IPS DF 6.9 (cell line): Measurements from ENCODE around the gene NCK2.

Source experiments
- DNase-seq: peaks from one replicate; pipeline ENCODE4 v3.0.0-alpha.2; 2013; ENCODE audit warnings: low read depth, low spot score
- H3K27ac ChIP-seq: one replicate; pipeline ENCODE4 v1.5.1; 2013; ENCODE audit warnings: low read length, control low read depth
- H3K27me3 ChIP-seq: 2 replicates; pipeline ENCODE4 v1.6.1; 2013; ENCODE audit warnings: mild to moderate bottlenecking, low read length; ENCODE audit not compliant: control insufficient read depth, insufficient read depth
- H3K36me3 ChIP-seq: 2 replicates; pipeline ENCODE4 v1.6.1; 2013; ENCODE audit warnings: low read length; ENCODE audit not compliant: control insufficient read depth, insufficient read depth
- H3K4me1 ChIP-seq: 2 replicates; pipeline ENCODE4 v1.6.1; 2013; ENCODE audit warnings: low read length; ENCODE audit not compliant: control insufficient read depth, insufficient read depth
- H3K4me3 ChIP-seq: 2 replicates; pipeline ENCODE4 v1.5.1; 2013; ENCODE audit warnings: mild to moderate bottlenecking, low read length
- H3K9me3 ChIP-seq: 2 replicates; pipeline ENCODE4 v1.6.1; 2013; ENCODE audit warnings: low read length, inconsistent platforms; ENCODE audit not compliant: control insufficient read depth, insufficient read depth
- WGBS: extraction: QIAGEN DNeasy Blood & Tissue Kit; methylation state at CpG from one replicate; pipeline ENCODE4 v1.1.7; 2013; ENCODE audit warnings: mixed read lengths, missing lambda C conversion rate; ENCODE audit not compliant: insufficient read length, insufficient coverage; 5-methylcytosine and 5-hydroxymethylcytosine counted together

Gene NCK2

DNA sequence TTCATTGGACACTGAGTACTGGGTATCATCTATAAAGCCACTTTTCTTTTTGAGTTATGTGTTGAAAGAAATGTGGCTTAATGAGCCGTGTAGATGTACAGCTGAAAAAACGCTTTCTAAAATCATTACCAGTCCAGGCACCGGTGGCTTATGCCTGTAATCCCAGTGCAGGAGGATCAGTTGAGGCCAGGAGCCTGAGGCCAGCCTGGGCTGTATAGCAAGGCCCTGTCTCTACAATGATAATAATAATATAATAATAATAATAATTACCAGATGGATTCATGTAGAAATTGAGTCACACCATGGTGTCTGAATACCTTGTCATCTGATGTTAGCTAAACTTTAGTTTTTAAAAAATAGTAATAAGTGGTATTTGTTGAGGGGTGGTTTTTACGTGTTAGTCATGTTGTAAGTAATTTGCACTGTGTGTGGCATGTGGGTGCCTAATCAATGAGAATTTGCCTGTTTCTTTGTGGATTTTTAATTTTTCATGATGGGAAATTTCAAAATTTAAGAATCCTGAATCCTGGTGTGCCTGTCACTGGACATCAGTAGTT, 30.1 kb downstream of the NCK2 start:
- 100% methylated on average over 1 of the region's 4 CpGs for WGBS
- Histone ChIP-seq H3K27me3 (no peaks in the 10 kb centered on the region), H3K4me3 (no peak overlapping the region), H3K36me3 (no peaks in the 10 kb centered on the region), H3K4me1 (peaks cover 9% of the 10 kb centered on the region), H3K9me3 (no peaks in the 10 kb centered on the region), H3K27ac (no peak overlapping the region)
- no peak for DNase-seq

DNA sequence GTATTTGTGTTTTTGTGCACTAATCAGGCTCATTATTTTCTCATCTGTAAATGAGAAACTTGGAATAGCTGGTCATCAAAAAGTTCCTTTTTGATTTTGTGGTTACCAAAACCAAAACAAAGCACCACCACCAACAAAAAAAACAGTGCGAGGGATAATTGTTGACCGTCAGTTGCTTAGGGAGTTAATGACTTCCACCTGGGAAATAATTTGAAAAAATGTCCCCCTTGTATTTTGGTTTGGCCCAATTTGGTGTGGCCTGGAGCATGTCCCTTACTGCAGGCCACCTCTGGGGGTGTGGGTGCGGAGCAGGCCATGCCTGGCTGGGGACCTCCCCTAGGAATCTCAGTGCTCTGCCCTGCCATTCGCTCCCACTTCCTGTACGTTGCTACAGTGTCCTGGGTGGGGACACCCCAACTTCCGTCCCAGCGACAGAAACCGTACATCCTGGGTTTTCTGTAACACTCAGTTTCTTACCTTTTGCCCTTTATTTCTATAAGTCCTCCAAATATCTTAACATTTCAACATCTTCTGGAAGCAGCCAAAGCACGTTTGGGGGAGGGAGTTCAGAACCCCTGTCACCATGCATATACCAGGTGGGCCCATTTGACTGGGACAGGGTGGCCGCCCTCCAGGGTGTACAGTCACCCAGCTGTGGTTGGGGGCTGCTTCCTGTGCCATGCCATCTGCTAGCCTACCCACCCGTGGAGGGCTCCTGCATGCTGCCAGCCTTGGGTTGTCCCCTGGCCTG, 31.3 kb downstream of the NCK2 start:
- no peaks in the 10 kb centered on the region for H3K9me3 ChIP-seq
- no peak overlapping the region for H3K27ac ChIP-seq
- WGBS = no CpG with 5 or more reads among the region's 11 CpGs
- no peaks in the 10 kb centered on the region for H3K27me3 ChIP-seq
- peaks cover 9% of the 10 kb centered on the region for H3K4me1 ChIP-seq
- H3K36me3 ChIP-seq = no peaks in the 10 kb centered on the region
- no peak overlapping the region for H3K4me3 ChIP-seq
- no peak for DNase-seq

GRCh38 chr2:105776560-105776928, 31.8 kb downstream of the NCK2 start:
- no peak for DNase-seq
- WGBS = no CpG with 5 or more reads among the region's 5 CpGs

GRCh38 chr2:105777031-105777482, 32.3 kb downstream of the NCK2 start:
- Histone ChIP-seq H3K27ac (no peak overlapping the region), H3K27me3 (no peaks in the 10 kb centered on the region), H3K4me1 (peaks cover 8% of the 10 kb centered on the region), H3K9me3 (no peaks in the 10 kb centered on the region), H3K36me3 (no peaks in the 10 kb centered on the region), H3K4me3 (no peak overlapping the region)
- WGBS = no CpG with 5 or more reads among the region's 13 CpGs
- DNase-seq = no peak

More at GRCh38 chr2:105776560-105776928, 31.8 kb downstream of the NCK2 start:
- Histone ChIP-seq H3K27me3 (no peaks in the 10 kb centered on the region), H3K4me3 (no peak overlapping the region), H3K4me1 (peaks cover 9% of the 10 kb centered on the region), H3K9me3 (no peaks in the 10 kb centered on the region), H3K27ac (no peak overlapping the region), H3K36me3 (no peaks in the 10 kb centered on the region)

- no peak overlapping the region for H3K27ac ChIP-seq
- no peak for DNase-seq
These were observed 32.9 kb downstream of the NCK2 start for GRCh38 chr2:105777506-105778055.

GRCh38 chr2:105778080-105778607, 33.4 kb downstream of the NCK2 start:
- Histone ChIP-seq H3K27ac (no peak overlapping the region), H3K9me3 (no peaks in the 10 kb centered on the region)
- no CpG with 5 or more reads among the region's 6 CpGs for WGBS

More at GRCh38 chr2:105777506-105778055, 32.9 kb downstream of the NCK2 start:
- Histone ChIP-seq H3K36me3 (no peaks in the 10 kb centered on the region), H3K27me3 (no peaks in the 10 kb centered on the region), H3K4me1 (peaks cover 8% of the 10 kb centered on the region), H3K4me3 (no peak overlapping the region), H3K9me3 (no peaks in the 10 kb centered on the region)
- WGBS = no CpG with 5 or more reads among the region's 9 CpGs

GRCh38 chr2:105779394-105779793, 34.7 kb downstream of the NCK2 start:
- Histone ChIP-seq H3K27ac (no peak overlapping the region), H3K36me3 (no peaks in the 10 kb centered on the region), H3K4me3 (no peak overlapping the region), H3K9me3 (no peaks in the 10 kb centered on the region), H3K4me1 (peaks cover 8% of the 10 kb centered on the region), H3K27me3 (no peaks in the 10 kb centered on the region)
- DNase-seq = no peak
- WGBS = no CpG with 5 or more reads among the region's 5 CpGs

More at GRCh38 chr2:105778080-105778607, 33.4 kb downstream of the NCK2 start:
- Histone ChIP-seq H3K4me3 (no peak overlapping the region), H3K4me1 (peaks cover 8% of the 10 kb centered on the region), H3K36me3 (no peaks in the 10 kb centered on the region), H3K27me3 (no peaks in the 10 kb centered on the region)
- DNase-seq = no peak

GRCh38 chr2:105780606-105781005, 35.9 kb downstream of the NCK2 start:
- H3K27me3 ChIP-seq = no peaks in the 10 kb centered on the region
- H3K4me3 ChIP-seq = no peak overlapping the region
- H3K36me3 ChIP-seq = no peaks in the 10 kb centered on the region
- H3K9me3 ChIP-seq = no peaks in the 10 kb centered on the region
- DNase-seq = no peak
- no CpG with 5 or more reads among the region's 5 CpGs for WGBS
- H3K27ac ChIP-seq = no peak overlapping the region
- H3K4me1 ChIP-seq = peaks cover 8% of the 10 kb centered on the region

- DNase-seq = no peak
- H3K36me3 ChIP-seq = no peaks in the 10 kb centered on the region
- peaks cover 3% of the 10 kb centered on the region; the same call in 1 of the 2 replicates for H3K4me1 ChIP-seq
- no peak overlapping the region for H3K4me3 ChIP-seq
- H3K9me3 ChIP-seq = no peaks in the 10 kb centered on the region
- WGBS = no CpG with 5 or more reads among the region's 10 CpGs
- no peak overlapping the region for H3K27ac ChIP-seq
- H3K27me3 ChIP-seq = no peaks in the 10 kb centered on the region
These were observed 36.7 kb downstream of the NCK2 start for GRCh38 chr2:105781274-105781978.

- no CpG with 5 or more reads among the region's 6 CpGs for WGBS
- Histone ChIP-seq H3K4me3 (no peak overlapping the region), H3K4me1 (peaks cover 3% of the 10 kb centered on the region), H3K27ac (no peak overlapping the region), H3K36me3 (peaks cover 2% of the 10 kb centered on the region; the same call in 1 of the 2 replicates), H3K9me3 (no peaks in the 10 kb centered on the region), H3K27me3 (no peaks in the 10 kb centered on the region)
- no peak for DNase-seq
These were observed 37.4 kb downstream of the NCK2 start for GRCh38 chr2:105782123-105782522.
